GM12874 (cell line): Measurements from ENCODE around the gene SLC2A4.

Experiments used
- TF ChIP-seq, protein P1 (sequence below): IDR thresholded peaks from 2 replicates; pipeline ENCODE4 v1.5.1; 2011; ENCODE audit warnings: low read depth, mild to moderate bottlenecking, control low read depth, low read length, moderate library complexity; ENCODE audit not compliant: insufficient read depth

The SLC2A4 gene

DNA sequence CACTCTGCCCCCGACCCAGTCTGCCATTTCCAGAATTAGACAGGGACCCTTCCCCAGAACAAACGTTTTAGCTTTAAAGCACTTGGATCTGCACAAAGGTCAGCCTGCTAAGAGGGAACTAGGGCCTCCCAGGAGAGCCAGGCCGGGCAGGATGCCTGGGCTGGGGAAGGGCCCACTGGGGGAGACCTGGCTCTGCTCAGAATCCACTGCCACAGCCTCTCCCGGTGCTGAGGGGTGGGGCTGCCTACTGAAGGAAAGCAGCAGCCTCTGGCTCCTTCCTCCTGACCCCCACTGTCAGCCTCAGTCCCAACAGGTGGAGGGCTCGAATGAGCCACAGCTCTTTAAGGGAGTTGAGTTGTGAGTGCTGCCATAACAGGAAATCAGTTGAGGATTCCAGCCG, 11.2 kb downstream of the SLC2A4 start:
- TF ChIP-seq, protein P1, sequence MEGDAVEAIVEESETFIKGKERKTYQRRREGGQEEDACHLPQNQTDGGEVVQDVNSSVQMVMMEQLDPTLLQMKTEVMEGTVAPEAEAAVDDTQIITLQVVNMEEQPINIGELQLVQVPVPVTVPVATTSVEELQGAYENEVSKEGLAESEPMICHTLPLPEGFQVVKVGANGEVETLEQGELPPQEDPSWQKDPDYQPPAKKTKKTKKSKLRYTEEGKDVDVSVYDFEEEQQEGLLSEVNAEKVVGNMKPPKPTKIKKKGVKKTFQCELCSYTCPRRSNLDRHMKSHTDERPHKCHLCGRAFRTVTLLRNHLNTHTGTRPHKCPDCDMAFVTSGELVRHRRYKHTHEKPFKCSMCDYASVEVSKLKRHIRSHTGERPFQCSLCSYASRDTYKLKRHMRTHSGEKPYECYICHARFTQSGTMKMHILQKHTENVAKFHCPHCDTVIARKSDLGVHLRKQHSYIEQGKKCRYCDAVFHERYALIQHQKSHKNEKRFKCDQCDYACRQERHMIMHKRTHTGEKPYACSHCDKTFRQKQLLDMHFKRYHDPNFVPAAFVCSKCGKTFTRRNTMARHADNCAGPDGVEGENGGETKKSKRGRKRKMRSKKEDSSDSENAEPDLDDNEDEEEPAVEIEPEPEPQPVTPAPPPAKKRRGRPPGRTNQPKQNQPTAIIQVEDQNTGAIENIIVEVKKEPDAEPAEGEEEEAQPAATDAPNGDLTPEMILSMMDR: no peak

DNA sequence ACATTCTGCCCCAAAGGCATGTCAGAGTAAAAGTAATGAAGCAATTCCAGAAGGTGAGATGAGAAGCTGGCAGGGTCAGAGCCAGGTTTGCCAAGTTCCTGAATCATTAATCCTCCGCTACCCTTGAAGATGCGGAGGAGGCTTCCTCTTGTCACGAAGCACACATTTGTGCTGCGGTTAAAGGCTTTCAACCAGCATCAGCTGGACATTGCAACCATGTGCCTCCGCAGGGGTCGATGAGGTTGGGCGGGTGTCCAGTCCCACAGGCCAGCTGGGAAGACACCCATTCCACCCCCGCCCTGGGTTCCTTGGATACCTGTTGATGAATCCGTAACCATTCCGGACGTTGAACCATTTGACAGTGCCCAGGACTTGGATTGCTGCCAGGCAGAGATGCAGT, 11.6 kb downstream of the SLC2A4 start:
- TF ChIP-seq, protein P1: no peak

DNA sequence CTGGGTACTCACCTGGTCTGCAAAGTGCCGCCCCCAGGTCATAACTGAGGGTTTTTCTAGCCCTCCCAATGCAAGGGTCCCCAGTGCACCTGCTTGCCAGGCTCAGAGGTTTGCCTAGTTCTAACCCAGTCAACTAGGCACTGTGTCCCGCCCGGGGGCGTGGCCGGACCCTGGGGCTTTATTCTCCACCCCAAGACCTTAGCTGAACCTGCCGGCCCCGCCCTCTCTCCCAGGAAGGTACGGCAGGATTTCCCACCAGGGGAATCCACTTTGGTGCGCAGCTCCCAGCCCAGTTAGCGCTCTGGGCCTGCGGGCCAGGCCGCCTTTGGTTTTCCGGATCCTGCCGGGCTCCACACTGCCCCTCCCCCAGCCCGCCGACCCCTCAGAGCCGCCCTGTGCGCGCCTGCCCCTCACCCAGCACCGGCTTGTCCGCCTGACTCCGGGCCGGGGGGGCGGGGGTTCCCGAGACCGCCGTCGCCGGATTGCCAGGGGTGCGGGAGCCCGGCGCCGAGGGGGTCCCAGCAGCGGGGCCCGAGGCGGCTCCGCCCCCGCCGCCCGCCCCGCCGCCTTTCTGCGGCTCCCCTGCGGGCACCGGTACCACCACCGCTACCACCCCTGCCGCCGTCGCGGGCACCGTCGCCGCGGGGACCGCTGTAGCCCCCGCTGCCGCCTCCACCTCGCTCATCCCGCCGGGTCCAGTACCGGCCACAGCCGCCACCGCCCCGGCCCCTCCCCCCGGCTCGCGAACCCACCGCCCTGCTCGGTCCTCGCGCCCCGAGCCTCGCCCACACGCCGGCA, 12.5 kb downstream of the SLC2A4 start:
- TF ChIP-seq, protein P1: no peak

DNA sequence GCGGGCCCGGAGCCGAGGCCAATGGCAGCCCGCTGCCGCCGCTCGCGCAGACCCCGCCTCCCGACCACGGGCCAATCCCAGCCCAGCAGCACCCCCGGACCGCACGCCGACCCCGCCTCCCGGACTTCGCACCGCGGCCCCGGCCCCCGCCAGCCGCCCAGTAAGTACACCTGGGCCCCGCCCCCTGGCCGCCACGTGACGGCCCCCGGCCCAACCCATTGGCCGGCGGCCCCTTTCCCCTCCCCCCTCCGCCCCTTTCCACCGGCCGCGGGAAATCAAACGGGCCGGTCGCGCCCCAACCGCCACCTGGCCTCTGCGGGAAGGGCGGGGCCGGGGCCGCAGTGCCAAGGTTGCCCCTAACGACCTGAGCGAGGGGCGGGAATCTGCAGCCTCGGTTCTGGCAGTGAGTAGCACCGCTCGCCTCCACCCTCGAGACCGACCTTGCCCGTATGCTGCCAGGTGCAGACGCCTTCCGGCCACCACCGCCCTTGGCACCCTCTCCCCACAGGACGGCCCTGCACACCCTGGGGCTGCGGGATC, 13.2 kb downstream of the SLC2A4 start, which contains the start of gene YBX2:
TSS of gene YBX2 (minus strand) at position 26 of the 540 bp plus-strand sequence. CDS start 139 bp downstream, outside the sequence.
- TF ChIP-seq, protein P1: no peak

DNA sequence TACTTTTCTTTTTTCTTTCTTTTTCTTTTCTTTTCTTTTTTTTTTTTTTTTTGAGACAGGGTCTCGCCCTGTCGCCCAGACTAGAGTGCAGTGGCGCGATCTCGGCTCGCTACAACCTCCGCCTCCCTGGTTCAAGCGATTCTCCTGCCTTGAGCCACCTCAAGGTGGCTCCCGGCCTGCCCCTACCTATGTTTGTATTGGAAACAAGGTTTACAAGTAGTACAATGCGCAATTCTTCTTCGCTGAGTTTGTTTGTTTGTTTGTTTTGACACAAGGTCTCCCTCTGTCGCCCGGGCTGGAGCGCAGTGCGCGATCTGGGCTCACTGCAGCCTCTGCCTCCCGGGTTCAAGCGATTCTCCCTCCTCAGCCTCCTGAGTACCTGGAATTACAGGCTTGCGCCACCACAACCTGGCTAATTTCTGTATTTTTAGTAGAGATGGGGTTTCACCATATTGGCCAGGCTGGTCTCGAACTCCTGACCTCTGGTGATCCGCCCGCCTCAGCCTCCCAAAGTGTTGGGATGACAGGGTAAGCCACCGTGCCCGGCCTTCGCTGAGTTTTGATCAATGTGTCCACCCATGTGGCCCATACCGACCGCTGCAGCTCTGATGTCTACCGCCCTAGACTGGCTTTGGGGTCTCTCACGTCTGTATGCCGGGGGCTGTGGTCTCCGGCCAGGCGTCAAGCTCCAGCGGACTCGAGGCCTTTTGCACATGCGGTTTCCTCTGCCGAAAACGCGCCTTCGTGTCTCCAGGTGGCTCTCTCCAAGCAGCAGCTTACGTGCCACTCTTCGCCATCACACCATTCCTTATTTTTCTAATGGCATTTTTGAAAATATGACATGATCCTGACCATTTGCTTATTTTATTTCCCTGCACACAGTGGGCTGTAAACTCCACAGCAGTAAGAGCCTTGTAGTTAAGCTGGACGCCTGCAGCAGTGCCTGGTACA, 14.0 kb downstream of the SLC2A4 start:
- TF ChIP-seq, protein P1: no peak

DNA sequence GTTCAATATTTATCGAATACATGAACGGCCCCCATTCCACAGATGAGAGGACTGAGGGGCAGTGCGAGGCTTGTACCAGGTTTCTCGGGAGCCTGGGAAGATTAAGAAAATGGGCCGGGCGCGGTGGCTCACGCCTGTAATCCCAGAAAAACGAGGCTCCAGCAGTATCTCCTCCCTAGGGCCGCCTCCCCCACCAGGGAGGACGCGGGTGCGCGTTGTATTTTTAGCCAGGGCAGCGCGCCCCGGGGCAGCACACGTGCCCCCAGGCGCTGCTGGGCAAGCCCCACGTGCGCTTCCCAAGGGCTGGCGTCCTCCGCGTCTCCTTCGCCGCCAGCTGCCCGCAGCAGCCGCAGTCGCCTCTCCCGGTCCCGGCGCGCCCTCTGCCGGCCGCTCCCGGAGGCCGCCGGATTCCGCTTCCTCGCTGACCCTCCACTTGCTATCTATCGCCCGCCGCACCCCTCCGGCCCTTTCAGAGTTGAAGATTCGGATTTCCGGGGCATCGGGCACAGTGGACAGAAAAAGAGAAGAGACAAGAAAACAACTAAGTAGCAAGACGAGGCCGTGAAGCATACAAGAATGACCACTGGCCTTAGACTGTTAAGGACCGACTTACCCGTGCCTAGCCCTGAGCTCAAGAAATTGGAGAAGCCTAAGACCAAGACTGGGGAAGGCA, 14.8 kb downstream of the SLC2A4 start:
- TF ChIP-seq, protein P1: peak; percentile 95
